ENCODE measurements around the gene ARHGAP32.

The ARHGAP32 gene

DNA sequence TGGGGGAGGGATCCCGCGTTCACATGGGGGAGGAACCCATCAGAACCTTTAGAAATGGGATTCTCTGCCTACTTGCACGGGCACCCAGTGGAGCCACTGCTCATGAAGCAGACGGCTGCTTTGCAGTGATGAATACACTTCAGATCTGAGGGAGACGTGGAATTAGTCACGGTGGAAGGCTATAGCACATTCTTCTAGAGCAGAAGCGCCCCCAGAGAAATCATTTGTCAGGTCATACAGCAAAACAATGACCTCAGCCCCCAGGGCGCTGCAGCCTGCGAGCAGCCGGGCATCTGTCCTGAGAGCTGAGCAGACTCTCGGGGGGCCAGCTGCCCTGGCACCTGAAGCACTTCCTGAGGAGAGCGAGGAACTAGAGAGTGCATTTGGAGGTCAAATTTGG lies 262.1 kb downstream of the ARHGAP32 start:
- Histone ChIP-seq H3K27ac (ENCODE audit: low read depth, low read length) (no peak overlapping the region), H3K27me3 (ENCODE audit: insufficient read depth, low read length) (peaks cover 79% of the 10 kb centered on the region), H3K9ac (ENCODE audit: low read depth, low read length) (no peak overlapping the region), H3K4me1 (ENCODE audit: insufficient read depth, low read length) (peaks cover 32% of the 10 kb centered on the region), H3K4me3 (ENCODE audit: low read length) (no peak overlapping the region), H3K36me3 (ENCODE audit: insufficient read depth, low read length) (no peaks in the 10 kb centered on the region), H3K9me3 (ENCODE audit: insufficient read depth, low read depth, low read length) (no peaks in the 10 kb centered on the region)
- 50% methylated on average over 12 of the region's 12 CpGs for WGBS

DNA sequence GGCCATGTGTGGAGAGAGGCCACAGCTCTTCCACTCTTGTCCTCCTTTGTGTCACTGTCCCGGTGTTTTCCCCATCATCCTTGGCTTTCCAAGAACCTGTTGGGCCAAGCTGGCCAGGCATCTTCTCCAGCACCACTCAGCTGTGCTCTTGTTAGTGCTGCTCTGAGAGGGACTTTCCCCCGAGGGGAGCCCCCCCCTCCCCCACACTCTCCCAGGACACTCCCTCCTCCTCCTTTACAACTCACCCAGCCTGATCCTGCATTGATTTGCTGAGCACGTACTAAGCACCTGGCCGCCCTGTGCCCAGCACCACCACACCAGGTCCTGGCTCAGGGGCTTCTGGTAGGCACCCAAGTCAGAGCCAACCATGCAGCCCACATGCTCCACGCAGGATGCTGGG lies 262.7 kb downstream of the ARHGAP32 start:
- no peak overlapping the region for H3K4me3 ChIP-seq (ENCODE audit: low read length)
- no peak overlapping the region for H3K9ac ChIP-seq (ENCODE audit: low read depth, low read length)
- 30% methylated on average over 5 of the region's 5 CpGs for WGBS
- no peak overlapping the region for H3K27ac ChIP-seq (ENCODE audit: low read depth, low read length)
- H3K36me3 ChIP-seq (ENCODE audit: insufficient read depth, low read length): no peaks in the 10 kb centered on the region
- H3K4me1 ChIP-seq (ENCODE audit: insufficient read depth, low read length): peaks cover 32% of the 10 kb centered on the region
- H3K27me3 ChIP-seq (ENCODE audit: insufficient read depth, low read length): peaks cover 81% of the 10 kb centered on the region
- no peaks in the 10 kb centered on the region for H3K9me3 ChIP-seq (ENCODE audit: insufficient read depth, low read depth, low read length)

DNA sequence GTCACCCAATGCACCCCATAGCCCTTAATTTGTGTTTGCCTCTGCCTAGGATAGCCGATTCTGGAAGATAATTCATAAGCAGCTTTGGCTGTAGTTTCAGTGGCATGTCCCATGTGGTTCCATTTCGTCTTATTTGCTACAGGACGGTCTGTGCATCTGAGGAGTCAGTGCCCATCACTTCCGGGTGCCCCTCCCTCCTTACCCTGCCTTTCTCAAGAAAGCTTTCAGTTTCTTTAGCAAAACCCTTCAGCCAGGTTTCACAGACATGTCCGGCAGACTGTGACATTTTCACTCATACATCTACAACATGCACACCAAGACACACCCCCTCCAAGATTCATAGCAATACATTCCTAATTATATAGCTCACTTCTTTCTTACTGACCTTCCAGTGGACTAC lies 263.7 kb downstream of the ARHGAP32 start:
- WGBS: 89% methylated on average over 5 of the region's 5 CpGs
- H3K36me3 ChIP-seq (ENCODE audit: insufficient read depth, low read length): no peaks in the 10 kb centered on the region
- peaks cover 82% of the 10 kb centered on the region for H3K27me3 ChIP-seq (ENCODE audit: insufficient read depth, low read length)
- H3K27ac ChIP-seq (ENCODE audit: low read depth, low read length): no peak overlapping the region
- H3K9ac ChIP-seq (ENCODE audit: low read depth, low read length): no peak overlapping the region
- no peak overlapping the region for H3K4me3 ChIP-seq (ENCODE audit: low read length)
- H3K4me1 ChIP-seq (ENCODE audit: insufficient read depth, low read length): peaks cover 32% of the 10 kb centered on the region
- H3K9me3 ChIP-seq (ENCODE audit: insufficient read depth, low read depth, low read length): no peaks in the 10 kb centered on the region

DNA sequence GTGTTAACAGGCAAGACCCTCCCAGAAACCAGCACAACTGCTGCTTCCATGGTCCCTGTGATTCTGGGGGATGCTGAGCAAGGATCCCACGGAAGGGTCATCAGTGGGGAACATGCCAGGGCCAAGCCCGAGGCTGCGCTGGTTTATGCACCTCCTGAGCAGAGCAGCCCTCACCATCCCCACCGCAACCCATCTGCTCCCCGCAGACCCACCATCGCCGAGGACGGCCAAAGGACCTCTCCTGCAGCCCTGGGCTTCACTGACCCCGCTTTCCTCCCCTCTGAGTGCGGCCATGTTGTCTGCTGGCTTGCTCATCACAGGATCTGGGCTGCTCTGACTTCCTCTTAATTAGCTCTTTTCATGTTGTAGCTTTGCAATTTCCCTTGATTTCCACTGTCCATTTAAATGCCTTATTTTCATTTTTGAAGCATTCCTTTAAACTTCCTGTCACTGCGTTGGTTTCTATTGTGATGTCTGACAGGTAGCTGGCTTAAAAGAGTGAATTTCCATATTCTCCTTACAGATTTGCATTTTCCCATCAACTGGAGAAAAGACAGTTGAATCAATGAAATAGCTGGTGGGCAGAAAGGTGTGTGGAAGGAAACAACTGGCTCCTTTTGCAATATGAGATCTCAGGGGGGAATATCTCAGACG lies 264.3 kb downstream of the ARHGAP32 start:
- Histone ChIP-seq H3K9me3 (ENCODE audit: insufficient read depth, low read depth, low read length) (no peaks in the 10 kb centered on the region), H3K27me3 (ENCODE audit: insufficient read depth, low read length) (peaks cover 82% of the 10 kb centered on the region), H3K9ac (ENCODE audit: low read depth, low read length) (no peak overlapping the region), H3K4me1 (ENCODE audit: insufficient read depth, low read length) (peaks cover 32% of the 10 kb centered on the region), H3K27ac (ENCODE audit: low read depth, low read length) (no peak overlapping the region), H3K36me3 (ENCODE audit: insufficient read depth, low read length) (no peaks in the 10 kb centered on the region), H3K4me3 (ENCODE audit: low read length) (no peak overlapping the region)
- 80% methylated on average over 11 of the region's 12 CpGs for WGBS

DNA sequence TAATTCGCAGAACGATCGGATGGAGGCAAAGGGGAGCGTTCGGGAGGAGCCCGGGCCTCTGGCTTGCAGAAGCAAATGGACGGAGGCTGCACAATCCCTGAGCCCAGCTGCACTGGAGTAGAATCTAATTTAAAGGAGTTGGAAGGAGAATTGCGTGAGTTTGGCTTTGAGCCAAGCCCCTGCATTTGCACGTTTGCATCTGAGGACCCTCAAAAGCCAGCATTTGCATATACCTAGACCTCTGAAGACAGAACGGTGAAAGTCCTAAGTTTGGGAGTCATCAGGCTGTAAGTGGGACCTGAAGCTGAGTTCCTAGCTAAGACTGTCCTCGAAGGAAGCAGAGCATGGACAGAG lies 265.0 kb downstream of the ARHGAP32 start:
- Histone ChIP-seq H3K27me3 (ENCODE audit: insufficient read depth, low read length) (peaks cover 77% of the 10 kb centered on the region), H3K27ac (ENCODE audit: low read depth, low read length) (no peak overlapping the region), H3K9ac (ENCODE audit: low read depth, low read length) (no peak overlapping the region), H3K36me3 (ENCODE audit: insufficient read depth, low read length) (no peaks in the 10 kb centered on the region), H3K4me1 (ENCODE audit: insufficient read depth, low read length) (peaks cover 32% of the 10 kb centered on the region), H3K4me3 (ENCODE audit: low read length) (no peak overlapping the region), H3K9me3 (ENCODE audit: insufficient read depth, low read depth, low read length) (no peaks in the 10 kb centered on the region)
- WGBS: 71% methylated on average over 11 of the region's 11 CpGs

DNA sequence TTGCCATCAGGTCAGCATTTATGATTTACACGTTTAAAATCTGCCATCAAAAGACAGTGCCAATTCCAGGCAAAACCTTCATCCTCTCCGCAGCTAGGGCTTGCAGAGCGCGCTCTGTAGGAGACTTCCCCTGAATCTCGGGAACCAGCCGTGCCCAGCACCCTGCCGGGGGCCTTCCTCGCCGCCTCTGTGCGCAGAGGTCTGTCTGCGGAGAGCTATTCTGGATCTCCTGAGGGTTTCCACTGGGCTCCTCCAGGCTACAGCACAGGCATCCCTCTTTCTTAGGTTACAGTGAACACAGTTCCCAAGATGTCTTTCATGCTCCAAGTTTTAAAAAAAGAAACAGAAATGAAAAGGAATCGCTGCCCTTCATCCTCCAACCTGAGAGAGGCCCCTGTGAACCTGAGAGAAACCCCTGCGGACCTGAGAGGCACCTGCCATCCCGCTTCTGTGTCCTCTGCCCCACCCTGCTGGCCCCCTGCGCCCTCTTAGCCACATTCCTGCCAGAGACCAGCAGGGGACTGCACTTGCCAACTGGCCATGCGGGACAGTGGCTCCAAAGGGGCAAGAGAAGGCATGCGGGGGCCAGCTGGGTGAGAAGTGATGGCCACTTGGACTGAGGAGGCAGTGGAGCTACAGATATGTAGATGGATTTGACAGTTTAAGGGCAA lies 265.6 kb downstream of the ARHGAP32 start:
- H3K36me3 ChIP-seq (ENCODE audit: insufficient read depth, low read length): no peaks in the 10 kb centered on the region
- no peak overlapping the region for H3K4me3 ChIP-seq (ENCODE audit: low read length)
- peaks cover 72% of the 10 kb centered on the region for H3K27me3 ChIP-seq (ENCODE audit: insufficient read depth, low read length)
- WGBS: 52% methylated on average over 17 of the region's 17 CpGs
- no peak overlapping the region for H3K27ac ChIP-seq (ENCODE audit: low read depth, low read length)
- no peak overlapping the region for H3K9ac ChIP-seq (ENCODE audit: low read depth, low read length)
- no peaks in the 10 kb centered on the region for H3K9me3 ChIP-seq (ENCODE audit: insufficient read depth, low read depth, low read length)
- peaks cover 32% of the 10 kb centered on the region for H3K4me1 ChIP-seq (ENCODE audit: insufficient read depth, low read length)

DNA sequence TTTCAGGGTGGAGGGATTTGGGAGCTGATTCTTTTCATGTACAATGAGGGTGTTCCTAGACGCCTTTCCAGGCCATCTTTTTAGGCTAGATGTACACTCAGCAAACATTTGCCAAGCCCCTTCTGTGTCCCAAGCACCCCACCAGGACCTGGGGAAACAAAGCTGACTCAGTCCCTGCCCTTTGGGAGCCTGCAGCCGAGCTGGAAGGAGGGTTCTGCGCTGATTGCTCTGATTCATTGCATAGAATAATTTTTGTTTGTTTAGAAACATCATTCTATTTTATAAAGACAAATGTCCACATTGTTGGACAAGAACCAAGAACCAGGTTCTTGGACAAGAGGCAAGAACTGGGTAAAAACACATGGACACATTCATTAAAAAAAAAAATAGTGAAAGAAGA lies 266.1 kb downstream of the ARHGAP32 start:
- WGBS: 89% methylated on average over 3 of the region's 3 CpGs
- Histone ChIP-seq H3K4me1 (ENCODE audit: insufficient read depth, low read length) (peaks cover 32% of the 10 kb centered on the region), H3K36me3 (ENCODE audit: insufficient read depth, low read length) (no peaks in the 10 kb centered on the region), H3K9ac (ENCODE audit: low read depth, low read length) (no peak overlapping the region), H3K9me3 (ENCODE audit: insufficient read depth, low read depth, low read length) (no peaks in the 10 kb centered on the region), H3K27me3 (ENCODE audit: insufficient read depth, low read length) (peaks cover 66% of the 10 kb centered on the region), H3K27ac (ENCODE audit: low read depth, low read length) (no peak overlapping the region), H3K4me3 (ENCODE audit: low read length) (no peak overlapping the region)

DNA sequence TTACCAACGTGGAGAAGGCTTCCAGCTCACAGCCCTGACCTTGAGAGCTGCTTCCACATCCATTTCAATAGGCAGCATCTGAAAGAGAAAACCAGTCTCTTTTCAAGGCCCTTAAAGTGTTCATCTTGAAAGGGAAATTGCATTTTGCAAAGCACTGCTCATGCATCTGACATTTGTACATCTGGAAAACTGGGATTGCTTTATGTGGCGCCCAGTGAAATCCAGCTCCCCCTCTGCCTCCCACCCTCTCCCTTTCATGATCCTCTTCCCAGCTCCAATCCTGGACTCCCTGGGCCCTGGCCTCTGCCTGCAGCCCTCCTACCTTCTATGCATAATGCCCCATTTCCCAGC lies 266.9 kb downstream of the ARHGAP32 start:
- 46% methylated on average over 2 of the region's 2 CpGs for WGBS
- no peaks in the 10 kb centered on the region for H3K9me3 ChIP-seq (ENCODE audit: insufficient read depth, low read depth, low read length)
- no peak overlapping the region for H3K27ac ChIP-seq (ENCODE audit: low read depth, low read length)
- no peak overlapping the region for H3K9ac ChIP-seq (ENCODE audit: low read depth, low read length)
- H3K36me3 ChIP-seq (ENCODE audit: insufficient read depth, low read length): no peaks in the 10 kb centered on the region
- peaks cover 70% of the 10 kb centered on the region for H3K27me3 ChIP-seq (ENCODE audit: insufficient read depth, low read length)
- H3K4me1 ChIP-seq (ENCODE audit: insufficient read depth, low read length): peaks cover 32% of the 10 kb centered on the region
- no peak overlapping the region for H3K4me3 ChIP-seq (ENCODE audit: low read length)

DNA sequence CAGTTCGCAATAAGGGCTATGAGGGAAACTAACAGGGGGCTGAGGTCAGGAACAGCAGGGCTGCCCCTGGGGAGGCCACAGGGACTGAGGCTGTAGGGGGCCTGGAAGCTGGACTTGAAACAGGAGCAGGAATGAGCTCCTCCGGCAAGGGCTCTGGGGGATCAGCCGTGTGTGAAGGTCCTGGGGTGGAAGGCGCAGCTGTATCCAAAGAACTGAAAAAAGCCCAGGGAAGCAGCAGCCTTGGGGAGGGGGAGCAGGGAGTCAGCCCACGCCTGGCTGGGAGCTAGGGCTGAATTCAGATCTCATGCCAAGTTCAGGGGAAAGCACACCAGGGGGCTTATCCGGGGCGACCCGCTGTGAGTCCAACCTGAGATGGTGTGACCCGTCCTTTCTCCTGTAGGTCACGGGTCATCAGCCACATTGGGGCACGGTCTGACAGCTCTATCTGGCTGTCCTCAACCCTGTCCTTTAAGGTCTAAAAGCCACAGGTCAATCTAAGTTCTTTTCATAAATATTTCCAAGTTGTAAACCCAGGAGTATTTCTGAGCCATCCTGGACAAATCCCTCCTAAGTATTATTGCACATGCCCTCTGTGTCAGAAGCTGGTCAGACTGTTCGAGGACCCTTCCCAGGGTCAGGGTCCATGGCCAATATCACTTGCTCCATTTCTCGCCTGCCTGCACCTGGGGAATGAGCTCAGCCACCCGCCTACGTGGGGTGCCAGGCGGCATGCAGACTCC lies 267.4 kb downstream of the ARHGAP32 start:
- H3K36me3 ChIP-seq (ENCODE audit: insufficient read depth, low read length): no peaks in the 10 kb centered on the region
- peaks cover 69% of the 10 kb centered on the region for H3K27me3 ChIP-seq (ENCODE audit: insufficient read depth, low read length)
- H3K27ac ChIP-seq (ENCODE audit: low read depth, low read length): no peak overlapping the region
- H3K9ac ChIP-seq (ENCODE audit: low read depth, low read length): no peak overlapping the region
- 76% methylated on average over 16 of the region's 16 CpGs for WGBS
- H3K9me3 ChIP-seq (ENCODE audit: insufficient read depth, low read depth, low read length): no peaks in the 10 kb centered on the region
- H3K4me3 ChIP-seq (ENCODE audit: low read length): no peak overlapping the region
- H3K4me1 ChIP-seq (ENCODE audit: insufficient read depth, low read length): peaks cover 26% of the 10 kb centered on the region

DNA sequence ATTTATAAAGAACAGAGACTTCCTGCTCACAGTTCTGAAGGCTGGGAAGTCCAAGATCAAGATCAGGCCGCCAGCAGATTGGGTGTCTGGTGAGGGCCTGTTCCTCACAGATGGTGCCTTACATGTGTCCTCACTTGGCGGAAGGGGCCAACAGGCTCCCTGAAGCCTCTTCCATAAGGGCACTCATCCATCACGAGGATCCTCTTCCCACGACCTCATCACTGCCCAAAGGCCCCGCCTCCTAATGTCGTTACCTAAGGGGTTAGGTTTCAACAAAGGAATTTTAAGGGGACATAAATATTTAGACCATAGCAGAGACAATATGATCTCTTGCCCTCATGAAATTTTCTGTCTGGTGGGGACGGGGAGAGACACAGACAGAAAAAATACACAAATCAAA lies 268.0 kb downstream of the ARHGAP32 start:
- no peak overlapping the region for H3K27ac ChIP-seq (ENCODE audit: low read depth, low read length)
- H3K27me3 ChIP-seq (ENCODE audit: insufficient read depth, low read length): peaks cover 63% of the 10 kb centered on the region
- 73% methylated on average over 6 of the region's 7 CpGs for WGBS
- H3K4me1 ChIP-seq (ENCODE audit: insufficient read depth, low read length): peaks cover 22% of the 10 kb centered on the region
- no peaks in the 10 kb centered on the region for H3K36me3 ChIP-seq (ENCODE audit: insufficient read depth, low read length)
- no peaks in the 10 kb centered on the region for H3K9me3 ChIP-seq (ENCODE audit: insufficient read depth, low read depth, low read length)
- no peak overlapping the region for H3K9ac ChIP-seq (ENCODE audit: low read depth, low read length)
- no peak overlapping the region for H3K4me3 ChIP-seq (ENCODE audit: low read length)

DNA sequence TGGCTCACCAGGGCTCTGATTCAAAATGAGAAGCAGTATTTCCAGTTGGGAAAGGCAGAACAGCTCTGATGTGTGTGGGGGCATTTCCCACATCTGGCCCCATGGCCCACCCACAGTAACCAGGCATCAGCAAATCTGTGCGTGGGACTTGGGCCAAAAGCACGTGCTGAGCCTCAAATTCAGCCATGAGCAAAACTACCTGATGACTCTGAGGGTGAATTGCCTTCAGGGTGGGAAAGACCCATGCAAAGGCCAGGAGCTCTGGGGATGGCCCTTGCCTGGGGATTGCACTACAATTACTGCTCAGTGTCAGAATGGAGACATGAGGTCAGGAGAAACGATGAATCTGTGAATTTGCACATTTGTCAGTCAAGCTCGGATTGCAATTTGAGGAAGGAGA lies 270.3 kb downstream of the ARHGAP32 start:
- 96% methylated on average over 4 of the region's 4 CpGs for WGBS
- Histone ChIP-seq H3K9me3 (ENCODE audit: insufficient read depth, low read depth, low read length) (no peaks in the 10 kb centered on the region), H3K27ac (ENCODE audit: low read depth, low read length) (no peak overlapping the region)

More for the DNA sequence above, 270.3 kb downstream of the ARHGAP32 start:
- H3K4me1 ChIP-seq (ENCODE audit: insufficient read depth, low read length): peaks cover 10% of the 10 kb centered on the region
- no peak overlapping the region for H3K9ac ChIP-seq (ENCODE audit: low read depth, low read length)
- no peaks in the 10 kb centered on the region for H3K36me3 ChIP-seq (ENCODE audit: insufficient read depth, low read length)
- no peak overlapping the region for H3K4me3 ChIP-seq (ENCODE audit: low read length)
- peaks cover 45% of the 10 kb centered on the region for H3K27me3 ChIP-seq (ENCODE audit: insufficient read depth, low read length)
